CD4-positive, CD25-positive, alpha-beta regulatory T cell (primary cell): ENCODE results near the gene TAS2R46. TPM values are rescaled to one million over a fixed set of nuclear protein-coding genes. Genes with fewer than 3 reads are reported as not detected.
"Not testable (repeated sequence)": the region's sequence is repeated elsewhere in the genome, so short reads cannot be mapped to it uniquely, and the experiment has no call there.

ENCODE experiments used
- ATAC-seq, 2 donors: fragments of 150-1000 bp; cut with Tn5 transposase; one replicate each; pipeline ENCODE4 v1.10.0; 2021; ENCODE audit warnings: low read depth in 2 of 2, moderate number of reproducible peaks in 2 of 2, moderate library complexity in 1 of 2
- DNase-seq, 3 donors: peaks; one replicate each; pipeline versions ENCODE4 v3.0.0 to v3.0.0-alpha.2; 2012 to 2022; ENCODE audit warnings: mixed read lengths in 1 of 3
- H3K27ac ChIP-seq: one replicate; pipeline ENCODE4 v1.7.0; 2013; ENCODE audit warnings: mild to moderate bottlenecking, low read length; ENCODE audit not compliant: insufficient read depth, poor library complexity, severe bottlenecking
- H3K27me3 ChIP-seq: one replicate; pipeline ENCODE4 v1.7.0; 2013; ENCODE audit warnings: low read length; ENCODE audit not compliant: control insufficient read depth, insufficient read depth
- H3K36me3 ChIP-seq: one replicate; pipeline ENCODE4 v1.7.0; 2013; ENCODE audit warnings: mild to moderate bottlenecking, low read length, moderate library complexity; ENCODE audit not compliant: control insufficient read depth, insufficient read depth
- H3K4me1 ChIP-seq: 2 replicates; pipeline ENCODE4 v1.7.0; 2013; ENCODE audit warnings: mild to moderate bottlenecking, low read length; ENCODE audit not compliant: insufficient read depth, control insufficient read depth, poor library complexity, severe bottlenecking
- H3K4me3 ChIP-seq: one replicate; pipeline ENCODE4 v1.7.0; 2013; ENCODE audit warnings: low read depth, mild to moderate bottlenecking, low read length, moderate library complexity
- H3K9me3 ChIP-seq, 2 experiments: 1 replicate in 1 of 2; 2 replicates in 1 of 2; pipeline ENCODE4 v1.7.0; 2013; ENCODE audit warnings: low read length in 2 of 2, mild to moderate bottlenecking in 1 of 2, moderate library complexity in 1 of 2; ENCODE audit not compliant: control insufficient read depth in 2 of 2
- H3K27ac Mint-ChIP-seq, 3 donors: one replicate each; pipeline ENCODE4 v1.8.0; 2020 to 2022; ENCODE audit warnings: mild to moderate bottlenecking in 3 of 3, mixed read lengths in 3 of 3, moderate library complexity in 2 of 3
- H3K27me3 Mint-ChIP-seq: one replicate; pipeline ENCODE4 v1.8.0; 2022; ENCODE audit warnings: mild to moderate bottlenecking, mixed read lengths
- H3K36me3 Mint-ChIP-seq: one replicate; pipeline ENCODE4 v1.8.0; 2020; ENCODE audit warnings: mixed read lengths
- H3K4me1 Mint-ChIP-seq, 4 donors: one replicate each; pipeline ENCODE4 v1.8.0; 2020 to 2022; ENCODE audit warnings: mixed read lengths in 4 of 4, mild to moderate bottlenecking in 1 of 4
- H3K4me3 Mint-ChIP-seq, 4 donors: one replicate each; pipeline ENCODE4 v1.8.0; 2020 to 2022; ENCODE audit warnings: mild to moderate bottlenecking in 4 of 4, mixed read lengths in 4 of 4, moderate library complexity in 3 of 4
- H3K9me3 Mint-ChIP-seq, 7 donors: one replicate each; pipeline ENCODE4 v1.8.0; 2020 to 2022; ENCODE audit warnings: mixed read lengths in 7 of 7, mild to moderate bottlenecking in 3 of 7, moderate library complexity in 2 of 7
- polyA plus RNA-seq, 4 donors: library from polyadenylated mRNA; unstranded; fragments of 300-500 nt; fragmentation: Illumina TruSeq; gene quantifications; one replicate each; pipeline ENCODE4 v1.2.3, GENCODE V29; 2021
- total RNA-seq: library from RNA; stranded (reverse); gene quantifications from one replicate; pipeline ENCODE4 v1.2.3, GENCODE V29; 2022

The TAS2R46 gene
- total and polyA plus RNA-seq, 5 donors from 2014 or later: 0.26 to 2.8 TPM; not detected in 3

- H3K4me1 ChIP-seq: no peaks in the 10 kb centered on the region
- H3K4me3 ChIP-seq: no peak overlapping the region
- Mint-ChIP-seq H3K9me3 (peaks cover 0 to 4% (median 0%) of the 10 kb centered on the region in 7 donors), H3K27ac (no peak overlapping the region), H3K36me3 (peaks cover 11% of the 10 kb centered on the region), H3K4me1 (peaks cover 2 to 39% (median 12%) of the 10 kb centered on the region in 4 donors), H3K27me3 (no peaks in the 10 kb centered on the region), H3K4me3 (no peak overlapping the region)
- DNase-seq (no peak), ATAC-seq (no peak)
- H3K27ac ChIP-seq: no peak overlapping the region
- no peaks in the 10 kb centered on the region for H3K36me3 ChIP-seq
- H3K9me3 ChIP-seq: no peaks in the 10 kb centered on the region
- H3K27me3 ChIP-seq: no peaks in the 10 kb centered on the region
Measured at GRCh38 chr12:11069854-11070365, 7.8 kb upstream of the TAS2R46 start.

DNA sequence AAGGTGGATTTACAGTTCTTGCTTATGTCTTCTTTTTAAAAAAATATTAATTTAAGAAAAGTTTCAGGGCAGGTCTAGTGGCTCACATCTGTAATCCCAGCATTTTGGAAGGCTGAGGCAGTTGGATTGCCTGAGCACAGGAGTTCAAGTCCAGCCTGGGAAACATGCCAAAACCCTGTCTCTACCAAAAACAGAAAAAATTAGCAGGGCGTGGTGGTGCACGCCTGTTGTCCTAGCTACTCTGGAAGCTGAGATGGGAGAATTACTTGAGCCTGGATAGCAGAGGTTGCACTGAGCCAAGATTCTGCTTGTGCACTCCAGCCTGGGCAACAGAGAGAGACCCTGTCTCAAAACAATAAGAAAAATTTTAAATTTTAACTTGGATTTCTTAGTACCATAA is 5.4 kb upstream of the TAS2R46 start:
- ATAC-seq: no peak
- no peaks in the 10 kb centered on the region for H3K4me1 ChIP-seq
- H3K9me3 ChIP-seq: no peaks in the 10 kb centered on the region
- DNase-seq: no peak
- Mint-ChIP-seq H3K4me3 (no peak overlapping the region), H3K4me1 (peaks cover 7 to 35% (median 19%) of the 10 kb centered on the region in 4 donors), H3K36me3 (peaks cover 15% of the 10 kb centered on the region), H3K9me3 (peaks cover 0 to 4% (median 0%) of the 10 kb centered on the region in 7 donors), H3K27me3 (no peaks in the 10 kb centered on the region), H3K27ac (no peak overlapping the region)
- H3K4me3 ChIP-seq: no peak overlapping the region
- no peaks in the 10 kb centered on the region for H3K36me3 ChIP-seq
- H3K27me3 ChIP-seq: no peaks in the 10 kb centered on the region
- no peak overlapping the region for H3K27ac ChIP-seq

- Histone ChIP-seq H3K36me3 (no peaks in the 10 kb centered on the region), H3K9me3 (no peaks in the 10 kb centered on the region), H3K27me3 (no peaks in the 10 kb centered on the region), H3K4me3 (no peak overlapping the region), H3K4me1 (no peaks in the 10 kb centered on the region), H3K27ac (no peak overlapping the region)
- no peak overlapping the region for H3K4me3 Mint-ChIP-seq
- ATAC-seq: no peak
- peaks cover 15 to 35% (median 23%) of the 10 kb centered on the region in 4 donors for H3K4me1 Mint-ChIP-seq
- no peak overlapping the region for H3K27ac Mint-ChIP-seq
- peaks cover 25% of the 10 kb centered on the region for H3K36me3 Mint-ChIP-seq
- H3K27me3 Mint-ChIP-seq: no peaks in the 10 kb centered on the region
- H3K9me3 Mint-ChIP-seq: peaks cover 0 to 3% (median 0%) of the 10 kb centered on the region in 7 donors
- no peak for DNase-seq
Measured at GRCh38 chr12:11059784-11060183, 2.3 kb downstream of the TAS2R46 start.

DNA sequence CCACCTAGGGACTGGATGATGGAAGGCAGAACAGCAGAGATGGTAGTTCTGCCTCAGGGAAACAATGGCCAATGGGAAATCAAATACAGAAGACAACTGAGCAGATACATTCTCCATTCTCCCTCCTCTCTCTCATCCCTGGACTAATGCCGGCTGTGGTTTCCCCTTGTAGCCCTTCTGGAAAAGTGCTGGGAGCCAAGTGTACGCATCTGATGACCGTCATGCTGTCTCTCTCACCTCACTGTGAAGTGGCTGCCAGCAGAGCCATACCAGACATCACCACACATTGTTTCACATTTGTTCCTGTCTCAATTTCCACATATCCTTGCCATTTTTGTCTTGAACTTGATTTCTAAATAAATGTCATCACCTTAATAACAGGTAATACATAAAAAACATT is 3.1 kb downstream of the TAS2R46 start:
- ATAC-seq: no peak
- no peak overlapping the region for H3K27ac Mint-ChIP-seq

DNA sequence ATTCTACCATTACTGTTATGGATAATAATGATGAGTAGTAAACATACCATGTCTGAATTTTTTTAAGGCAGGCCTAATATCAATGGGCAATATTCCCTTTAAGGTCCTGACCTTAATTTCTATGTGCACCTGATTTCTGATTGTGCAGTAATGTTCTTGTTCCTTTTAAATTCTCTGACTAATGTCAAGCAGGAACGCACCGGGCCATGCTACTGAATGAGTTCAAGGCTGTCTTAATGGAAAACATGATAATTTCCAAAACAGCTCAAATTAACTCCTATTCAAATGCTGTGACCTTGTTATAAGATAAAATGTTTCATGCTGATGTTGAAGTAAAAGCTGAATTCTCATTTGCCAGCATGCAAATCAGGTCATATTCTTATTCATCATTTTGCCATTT is 6.8 kb downstream of the TAS2R46 start:
- Mint-ChIP-seq H3K27ac (no peak overlapping the region), H3K27me3 (no peaks in the 10 kb centered on the region), H3K4me1 (peaks cover 0 to 16% (median 11%) of the 10 kb centered on the region in 4 donors), H3K36me3 (peaks cover 41% of the 10 kb centered on the region), H3K9me3 (peaks cover 1 to 19% (median 5%) of the 10 kb centered on the region in 7 donors), H3K4me3 (no peak overlapping the region)
- H3K9me3 ChIP-seq: peaks cover 5 to 7% of the 10 kb centered on the region in 2 experiments
- no peak for DNase-seq
- peaks cover 3% of the 10 kb centered on the region for H3K36me3 ChIP-seq
- no peak overlapping the region for H3K27ac ChIP-seq
- no peak for ATAC-seq
- no peak overlapping the region for H3K4me3 ChIP-seq
- no peaks in the 10 kb centered on the region for H3K4me1 ChIP-seq
- H3K27me3 ChIP-seq: no peaks in the 10 kb centered on the region

More for the DNA sequence above, 3.1 kb downstream of the TAS2R46 start:
- Histone ChIP-seq H3K9me3 (no peaks in the 10 kb centered on the region), H3K4me3 (no peak overlapping the region), H3K36me3 (no peaks in the 10 kb centered on the region), H3K4me1 (no peaks in the 10 kb centered on the region), H3K27me3 (no peaks in the 10 kb centered on the region), H3K27ac (no peak overlapping the region)
- Mint-ChIP-seq H3K36me3 (peaks cover 23% of the 10 kb centered on the region), H3K9me3 (peaks cover 0 to 3% (median 0%) of the 10 kb centered on the region in 7 donors), H3K4me3 (no peak overlapping the region), H3K4me1 (peaks cover 15 to 32% (median 19%) of the 10 kb centered on the region in 4 donors), H3K27me3 (no peaks in the 10 kb centered on the region)
- DNase-seq: no peak

- ATAC-seq, H3K4me1 ChIP-seq, H3K27ac Mint-ChIP-seq, H3K27ac ChIP-seq, H3K9me3 ChIP-seq, H3K4me3 ChIP-seq, H3K27me3 ChIP-seq, H3K27me3 Mint-ChIP-seq, DNase-seq, H3K4me3 Mint-ChIP-seq: not testable (repeated sequence)
- H3K36me3 ChIP-seq: peaks cover 13% of the 10 kb centered on the region
- peaks cover 2 to 25% (median 5%) of the 10 kb centered on the region in 7 donors for H3K9me3 Mint-ChIP-seq
- peaks cover 0 to 18% (median 9%) of the 10 kb centered on the region in 4 donors for H3K4me1 Mint-ChIP-seq
- peaks cover 45% of the 10 kb centered on the region for H3K36me3 Mint-ChIP-seq
Measured at GRCh38 chr12:11049806-11050531, 12.1 kb downstream of the TAS2R46 start.

DNA sequence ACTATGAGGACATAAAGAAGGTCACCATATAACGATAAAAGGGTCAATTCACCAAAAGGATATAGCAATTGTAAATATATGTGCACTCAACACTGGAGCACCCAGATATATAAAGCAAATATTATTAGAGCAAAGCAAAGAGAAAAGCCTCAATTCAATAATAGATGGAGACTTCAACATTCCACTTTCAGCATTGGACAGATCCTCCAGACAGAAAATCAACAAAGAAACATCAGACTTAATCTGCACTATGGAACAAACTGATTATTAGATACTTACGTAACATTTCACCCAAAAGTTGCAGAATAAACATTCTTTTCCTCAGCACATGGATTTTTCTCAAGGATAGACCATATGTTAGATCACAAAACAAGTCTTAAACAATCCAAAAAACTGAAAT is 20.7 kb downstream of the TAS2R46 start:
- not testable (repeated sequence) for H3K27me3 ChIP-seq, H3K4me1 ChIP-seq, H3K36me3 ChIP-seq, H3K27ac ChIP-seq, H3K9me3 ChIP-seq, H3K27ac Mint-ChIP-seq, H3K4me3 ChIP-seq, ATAC-seq, H3K4me3 Mint-ChIP-seq, H3K27me3 Mint-ChIP-seq, H3K9me3 Mint-ChIP-seq, DNase-seq
- H3K36me3 Mint-ChIP-seq: peaks cover 65% of the 10 kb centered on the region
- peaks cover 9 to 23% (median 19%) of the 10 kb centered on the region in 4 donors for H3K4me1 Mint-ChIP-seq

DNA sequence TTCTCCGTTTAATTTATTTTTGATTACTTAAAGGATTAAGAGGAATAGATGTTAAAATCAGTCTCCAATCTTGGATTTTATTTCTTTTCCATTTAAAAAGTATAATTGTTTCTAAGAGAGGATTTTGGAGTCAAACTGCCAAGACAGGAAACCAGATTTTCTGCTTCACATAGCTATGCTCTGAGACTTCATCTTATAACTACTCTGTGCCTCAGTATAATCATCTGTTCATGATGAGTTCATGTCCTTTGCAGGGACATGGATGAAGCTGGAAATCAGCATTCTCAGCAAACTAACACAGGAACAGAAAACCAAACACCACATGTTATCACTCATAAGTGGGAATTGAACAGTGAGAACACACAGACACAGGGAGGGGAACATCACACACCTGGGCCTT is 21.9 kb downstream of the TAS2R46 start:
- Mint-ChIP-seq H3K27ac (no peak overlapping the region), H3K9me3 (peaks cover 0 to 9% (median 3%) of the 10 kb centered on the region in 7 donors), H3K27me3 (no peaks in the 10 kb centered on the region), H3K4me3 (no peak overlapping the region), H3K36me3 (peaks cover 66% of the 10 kb centered on the region), H3K4me1 (peaks cover 12 to 23% (median 19%) of the 10 kb centered on the region in 4 donors)
- Histone ChIP-seq H3K4me1 (no peaks in the 10 kb centered on the region), H3K9me3 (no peaks in the 10 kb centered on the region), H3K27me3 (no peaks in the 10 kb centered on the region), H3K27ac (no peak overlapping the region), H3K36me3 (peaks cover 3% of the 10 kb centered on the region), H3K4me3 (no peak overlapping the region)
- ATAC-seq (no peak), DNase-seq (no peak)
